SK-N-SH (cell line): ENCODE results near the gene WNT5A. TPM values are rescaled to one million over a fixed set of nuclear protein-coding genes. Genes with fewer than 3 reads are reported as not detected.

Experiments
- CTCF ChIA-PET: fragments of 300-600, 350-600 bp; formaldehyde crosslinking; extraction: SDS; loops from one replicate; lab custom pipeline; 2021; lab: Yijun Ruan, JAX
- POLR2A ChIA-PET: fragments of 350-600 bp; sonication (Branson Sonifier 250); formaldehyde crosslinking; extraction: SDS; loops from one replicate; lab custom pipeline; 2020; ENCODE audit warnings: antibody characterized with exemption, inconsistent platforms; lab: Yijun Ruan, JAX
- DNase-seq: peaks from one replicate; pipeline ENCODE4 v3.0.0; 2012
- H2AFZ ChIP-seq: fragments of 200-600 bp; sonication (generic); 2 replicates; pipeline ENCODE4 v1.8.1; 2016; ENCODE audit warnings: antibody characterized with exemption, mild to moderate bottlenecking, low read depth
- H3F3A ChIP-seq: fragments of 200-600 bp; sonication (generic); replicated peaks from 2 replicates; pipeline ENCODE3; 2016; ENCODE audit warnings: antibody characterized with exemption, mild to moderate bottlenecking; ENCODE audit not compliant: insufficient read depth
- H3K27ac ChIP-seq, 2 experiments: fragments of 200-500 bp in 1 of 2; fragments of 200-600 bp in 1 of 2; sonication (Bioruptor generic) in 1 of 2; sonication (generic), shearing (Covaris generic) in 1 of 2; 2 replicates each; pipeline versions ENCODE4 v1.5.1 to v1.6.1; 2014 to 2016; ENCODE audit warnings: low read depth in 2 of 2, inconsistent platforms in 1 of 2, low read length in 1 of 2, mild to moderate bottlenecking in 1 of 2, mixed read lengths in 1 of 2
- H3K27me3 ChIP-seq: fragments of 200-600 bp; sonication (generic), shearing (Covaris generic); 2 replicates; pipeline ENCODE4 v1.6.1; 2016; ENCODE audit warnings: mixed run types; ENCODE audit not compliant: insufficient read depth
- H3K36me3 ChIP-seq, 2 experiments: fragments of 200-500 bp in 1 of 2; fragments of 200-600 bp in 1 of 2; sonication (Bioruptor generic) in 1 of 2; sonication (generic) in 1 of 2; replicated peaks in 1 of 2; 2 replicates each; pipeline versions ENCODE3 to v1.5.1; 2014 to 2016; ENCODE audit warnings: low read length in 1 of 2, mild to moderate bottlenecking in 1 of 2; ENCODE audit not compliant: insufficient read depth in 2 of 2, control insufficient read depth in 1 of 2
- H3K4me1 ChIP-seq, 2 experiments: fragments of 200-500 bp in 1 of 2; fragments of 200-600 bp in 1 of 2; sonication (Bioruptor generic) in 1 of 2; sonication (generic), shearing (Covaris generic) in 1 of 2; 2 replicates each; pipeline versions ENCODE4 v1.5.1 to v1.6.1; 2014 to 2016; ENCODE audit warnings: low read depth in 1 of 2, low read length in 1 of 2, mixed run types in 1 of 2; ENCODE audit not compliant: insufficient read depth in 2 of 2, control insufficient read depth in 1 of 2
- H3K4me2 ChIP-seq: fragments of 200-600 bp; sonication (generic), shearing (Covaris generic); 2 replicates; pipeline ENCODE4 v1.6.1; 2017; ENCODE audit warnings: mixed run types
- H3K4me3 ChIP-seq, 2 experiments: fragments of 200-500 bp in 1 of 2; fragments of 200-600 bp in 1 of 2; sonication (Bioruptor generic) in 1 of 2; sonication (generic), shearing (Covaris generic) in 1 of 2; 2 replicates each; pipeline versions ENCODE4 v1.5.1 to v1.8.1; 2014 to 2016; ENCODE audit warnings: low read depth in 2 of 2, inconsistent platforms in 1 of 2, low read length in 1 of 2, mild to moderate bottlenecking in 1 of 2, mixed read lengths in 1 of 2, moderate library complexity in 1 of 2
- H3K79me2 ChIP-seq: fragments of 200-600 bp; sonication (generic); 2 replicates; pipeline ENCODE4 v1.8.1; 2017; ENCODE audit warnings: mild to moderate bottlenecking; ENCODE audit not compliant: insufficient read depth
- H3K9ac ChIP-seq: fragments of 200-600 bp; sonication (generic); 2 replicates; pipeline ENCODE4 v1.6.1; 2017; ENCODE audit warnings: mixed run types
- H3K9me2 ChIP-seq: fragments of 200-600 bp; sonication (generic); 2 replicates; pipeline ENCODE4 v1.6.1; 2017; ENCODE audit warnings: mixed run types
- H3K9me3 ChIP-seq: fragments of 200-600 bp; sonication (generic); 2 replicates; pipeline ENCODE4 v1.6.1; 2017; ENCODE audit warnings: mixed run types, mild to moderate bottlenecking, moderate library complexity
- H4K20me1 ChIP-seq: fragments of 200-600 bp; sonication (generic); 2 replicates; pipeline ENCODE4 v1.6.1; 2017; ENCODE audit warnings: mild to moderate bottlenecking, mixed run types; ENCODE audit not compliant: insufficient read depth
- CHD2 ChIP-seq: fragments of 150-350 bp; IDR thresholded peaks from 2 replicates; pipeline ENCODE4 v1.6.1; 2018; ENCODE audit warnings: low read length; ENCODE audit not compliant: partially characterized antibody
- CTCF ChIP-seq: fragments of 200-600 bp; sonication (generic); IDR thresholded peaks from 2 replicates; pipeline ENCODE4 v1.6.1; 2017; ENCODE audit warnings: antibody characterized with exemption, mild to moderate bottlenecking, moderate library complexity
- ELF1 ChIP-seq: IDR thresholded peaks from 2 replicates; pipeline ENCODE4 v1.4.0; 2012
- FOXJ3 ChIP-seq: sonication (generic); formaldehyde crosslinking; IDR thresholded peaks from 2 replicates; pipeline ENCODE4 v1.5.1; 2020; ENCODE audit warnings: mild to moderate bottlenecking, missing genetic modification reagents
- FOXM1 ChIP-seq: IDR thresholded peaks from 2 replicates; pipeline ENCODE4 v1.4.0; 2012; ENCODE audit warnings: low read depth, mild to moderate bottlenecking
- IRF3 ChIP-seq: fragments of 150-350 bp; IDR thresholded peaks from 2 replicates; pipeline ENCODE4 v1.6.1; 2016; ENCODE audit warnings: mild to moderate bottlenecking, low read depth, low read length
- MAX ChIP-seq: IDR thresholded peaks from 2 replicates; pipeline ENCODE4 v1.4.0; 2012; ENCODE audit warnings: low read depth
- MEF2A ChIP-seq: IDR thresholded peaks from 2 replicates; pipeline ENCODE4 v1.4.0; 2012; ENCODE audit warnings: low read depth, borderline replicate concordance
- MXI1 ChIP-seq: IDR thresholded peaks from 2 replicates; pipeline ENCODE4 v1.6.1; 2012; ENCODE audit warnings: mild to moderate bottlenecking, low read depth, low read length, improper control_type of control experiment
- NRF1 ChIP-seq: IDR thresholded peaks from 2 replicates; pipeline ENCODE4 v1.6.1; 2012; ENCODE audit warnings: low read depth, mild to moderate bottlenecking, low read length
- RAD21 ChIP-seq: IDR thresholded peaks from 2 replicates; pipeline ENCODE4 v1.6.1; 2012; ENCODE audit warnings: mild to moderate bottlenecking, low read length
- REST ChIP-seq: IDR thresholded peaks from 2 replicates; pipeline ENCODE4 v1.6.1; 2012; ENCODE audit warnings: mild to moderate bottlenecking, low read depth, low read length, moderate library complexity
- SIN3A ChIP-seq: IDR thresholded peaks from 2 replicates; pipeline ENCODE4 v1.6.1; 2012; ENCODE audit warnings: low read depth, mild to moderate bottlenecking, low read length, moderate library complexity, borderline replicate concordance
- TEAD4 ChIP-seq: IDR thresholded peaks from 2 replicates; pipeline ENCODE4 v1.4.0; 2012; ENCODE audit warnings: mild to moderate bottlenecking, borderline replicate concordance; ENCODE audit not compliant: insufficient read depth
- USF1 ChIP-seq: IDR thresholded peaks from 2 replicates; pipeline ENCODE4 v1.4.0; 2012; ENCODE audit warnings: low read depth, borderline replicate concordance
- WGBS: methylation state at CpG from one replicate; pipeline ENCODE4 v1.1.6; 2017; ENCODE audit warnings: low lambda C conversion rate; 5-methylcytosine and 5-hydroxymethylcytosine counted together
- polyA plus RNA-seq, 3 experiments: library from polyadenylated mRNA; depleted of rRNA; stranded (reverse); fragments of >200 nt; gene quantifications; 2 replicates each; pipeline ENCODE4 v1.2.3, GENCODE V29; 2012

WNT5A gene
- polyA plus RNA-seq, 1 of the 3 experiments (the other 2 are of a cell fraction), result 30.7 TPM

- Histone ChIP-seq H3K4me2 (no peak overlapping the region), H4K20me1 (no peaks in the 10 kb centered on the region), H2AFZ (no peak overlapping the region), H3K36me3 (no peaks in the 10 kb centered on the region), H3K9ac (no peak overlapping the region), H3K4me3 (no peak overlapping the region), H3K27ac (no peak overlapping the region), H3K79me2 (peaks cover 1% of the 10 kb centered on the region; the same call in 1 of the 2 replicates), H3K27me3 (no peaks in the 10 kb centered on the region), H3F3A (peaks cover 14% of the 10 kb centered on the region), H3K4me1 (peaks cover 11 to 12% of the 10 kb centered on the region in 2 experiments), H3K9me3 (no peaks in the 10 kb centered on the region), H3K9me2 (no peaks in the 10 kb centered on the region)
- ChIA-PET CTCF (interaction anchor here (0.8 to 2.9 kb wide), 7 partner anchors 9 to 810 kb away, joined by 3 to 6 read pairs (median 3); no protein-coding TSS in a partner anchor), POLR2A (no interaction called here)
- WGBS, result 79% methylated on average over 5 of the region's 5 CpGs
- DNase-seq, result no peak
- no peak for TF ChIP-seq ELF1
- no peak for TF ChIP-seq FOXJ3 (CRISPR knock-in tag)
- TF ChIP-seq MXI1, result no peak
- no peak for TF ChIP-seq IRF3
- TF ChIP-seq USF1, result no peak
- no peak for TF ChIP-seq MAX
- no peak for TF ChIP-seq NRF1
- no peak for TF ChIP-seq CTCF
- no peak for TF ChIP-seq RAD21
- TF ChIP-seq FOXM1, result no peak
- no peak for TF ChIP-seq CHD2
- no peak for TF ChIP-seq TEAD4
- TF ChIP-seq MEF2A, result no peak
- no peak for TF ChIP-seq SIN3A
- TF ChIP-seq REST, result no peak
These were observed 5.9 kb upstream of the WNT5A start for GRCh38 chr3:55492976-55493375.
